ENCODE data around the gene WNT2. TPM values are rescaled to one million over a fixed set of nuclear protein-coding genes. Genes with fewer than 3 reads are reported as not detected.

WNT2 gene
- total and polyA plus RNA-seq, 2 donors (not counting 1 experiment from before 2014, with no cell fraction given), result 1.7 to 14.5 TPM

DNA sequence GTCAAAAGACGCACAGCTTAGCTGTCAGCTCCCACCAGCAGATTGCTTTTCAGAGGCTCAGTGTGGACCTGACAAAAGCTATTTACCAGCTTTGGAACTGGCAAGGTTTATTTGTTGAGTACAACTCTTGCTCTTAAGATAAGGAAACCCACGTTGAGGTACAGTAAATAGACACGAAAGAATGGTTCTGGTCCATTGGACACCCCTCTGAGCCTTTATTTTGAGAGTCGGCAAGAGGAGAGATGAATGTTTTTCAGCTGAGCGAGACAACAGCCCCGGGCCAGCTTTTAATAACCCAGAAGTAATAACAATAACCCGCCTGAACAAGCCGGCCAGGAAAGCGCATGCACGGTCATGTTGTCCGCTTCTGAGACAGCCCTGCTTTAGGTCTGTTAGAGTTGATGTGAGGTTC is 49.0 kb downstream of the WNT2 start:
- H3K27ac ChIP-seq (ENCODE audit: insufficient read depth, low read length), result no peak overlapping the region
- DNase-seq (ENCODE audit: low read depth in 2 of 2), result no peak

DNA sequence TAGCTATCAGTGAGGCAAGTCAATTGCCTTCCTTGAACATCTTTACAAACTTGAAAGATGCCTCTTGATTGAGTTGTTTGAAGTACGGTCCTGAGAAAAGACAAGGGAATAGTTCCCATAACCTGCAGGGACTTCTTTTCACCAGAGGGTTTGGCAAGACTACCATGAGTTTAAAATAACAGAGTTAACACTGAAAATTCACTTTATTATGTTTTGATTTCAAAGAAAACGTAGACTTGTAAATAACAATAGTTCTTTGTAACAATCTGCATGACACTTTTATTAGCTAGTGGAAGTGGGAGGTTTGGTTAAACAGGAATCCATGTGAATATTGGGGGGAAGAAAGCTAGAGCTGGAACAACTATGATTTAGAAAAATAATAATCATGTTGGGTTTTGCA is 49.5 kb downstream of the WNT2 start:
- no peak overlapping the region for H3K9ac ChIP-seq (ENCODE audit: insufficient read depth, low read length)
- no peak overlapping the region for H2AFZ ChIP-seq (ENCODE audit: low read length)
- no peaks in the 10 kb centered on the region for H3K79me2 ChIP-seq (ENCODE audit: control insufficient read depth, insufficient read depth, low read length)
- H3K27ac ChIP-seq (ENCODE audit: insufficient read depth, low read length), result no peak overlapping the region
- H3K4me1 ChIP-seq (ENCODE audit: control insufficient read depth, extremely low read depth, insufficient read depth, low read length), result peaks cover 13% of the 10 kb centered on the region
- DNase-seq (ENCODE audit: low read depth in 2 of 2), result no peak
- no peak overlapping the region for H3K4me2 ChIP-seq (ENCODE audit: extremely low read depth, insufficient read depth, low read length)
- no peak for TF ChIP-seq EZH2 (IDR thresholded peaks at IDR 0.05; ENCODE audit: low read length, missing control alignments)
- TF ChIP-seq, protein P1, sequence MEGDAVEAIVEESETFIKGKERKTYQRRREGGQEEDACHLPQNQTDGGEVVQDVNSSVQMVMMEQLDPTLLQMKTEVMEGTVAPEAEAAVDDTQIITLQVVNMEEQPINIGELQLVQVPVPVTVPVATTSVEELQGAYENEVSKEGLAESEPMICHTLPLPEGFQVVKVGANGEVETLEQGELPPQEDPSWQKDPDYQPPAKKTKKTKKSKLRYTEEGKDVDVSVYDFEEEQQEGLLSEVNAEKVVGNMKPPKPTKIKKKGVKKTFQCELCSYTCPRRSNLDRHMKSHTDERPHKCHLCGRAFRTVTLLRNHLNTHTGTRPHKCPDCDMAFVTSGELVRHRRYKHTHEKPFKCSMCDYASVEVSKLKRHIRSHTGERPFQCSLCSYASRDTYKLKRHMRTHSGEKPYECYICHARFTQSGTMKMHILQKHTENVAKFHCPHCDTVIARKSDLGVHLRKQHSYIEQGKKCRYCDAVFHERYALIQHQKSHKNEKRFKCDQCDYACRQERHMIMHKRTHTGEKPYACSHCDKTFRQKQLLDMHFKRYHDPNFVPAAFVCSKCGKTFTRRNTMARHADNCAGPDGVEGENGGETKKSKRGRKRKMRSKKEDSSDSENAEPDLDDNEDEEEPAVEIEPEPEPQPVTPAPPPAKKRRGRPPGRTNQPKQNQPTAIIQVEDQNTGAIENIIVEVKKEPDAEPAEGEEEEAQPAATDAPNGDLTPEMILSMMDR (conservative IDR thresholded peaks at IDR 0.05 in 1 of 2, IDR thresholded peaks at IDR 0.05 in 1 of 2; ENCODE audit: low read depth in 1 of 2, low read length in 2 of 2), result no peak
- no peak overlapping the region for H3K4me3 ChIP-seq (replicated peaks in 1 of 4; ENCODE audit: control extremely low read depth in 1 of 4, insufficient read depth in 1 of 4, low read depth in 3 of 4, low read length in 4 of 4)
- H4K20me1 ChIP-seq (ENCODE audit: control insufficient read depth, extremely low read depth, insufficient read depth, low read length), result no peaks in the 10 kb centered on the region
- no peaks in the 10 kb centered on the region for H3K9me3 ChIP-seq (ENCODE audit: control insufficient read depth, insufficient read depth, low read depth, low read length)
- H3K27me3 ChIP-seq (ENCODE audit: control insufficient read depth, insufficient read depth, low read length), result no peaks in the 10 kb centered on the region
- no peaks in the 10 kb centered on the region for H3K36me3 ChIP-seq (ENCODE audit: control insufficient read depth, insufficient read depth, low read length)

More for the DNA sequence above, 49.0 kb downstream of the WNT2 start:
- H3K4me2 ChIP-seq (ENCODE audit: extremely low read depth, insufficient read depth, low read length), result no peak overlapping the region
- peaks cover 13% of the 10 kb centered on the region for H3K4me1 ChIP-seq (ENCODE audit: control insufficient read depth, extremely low read depth, insufficient read depth, low read length)
- no peaks in the 10 kb centered on the region for H3K9me3 ChIP-seq (ENCODE audit: control insufficient read depth, insufficient read depth, low read depth, low read length)
- no peaks in the 10 kb centered on the region for H3K27me3 ChIP-seq (ENCODE audit: control insufficient read depth, insufficient read depth, low read length)
- no peak overlapping the region for H2AFZ ChIP-seq (ENCODE audit: low read length)
- H3K4me3 ChIP-seq (replicated peaks in 1 of 4; ENCODE audit: control extremely low read depth in 1 of 4, insufficient read depth in 1 of 4, low read depth in 3 of 4, low read length in 4 of 4), result no peak overlapping the region
- no peak overlapping the region for H3K9ac ChIP-seq (ENCODE audit: insufficient read depth, low read length)
- no peaks in the 10 kb centered on the region for H3K79me2 ChIP-seq (ENCODE audit: control insufficient read depth, insufficient read depth, low read length)
- TF ChIP-seq EZH2 (IDR thresholded peaks at IDR 0.05; ENCODE audit: low read length, missing control alignments), result no peak
- TF ChIP-seq, protein P1 (conservative IDR thresholded peaks at IDR 0.05 in 1 of 2, IDR thresholded peaks at IDR 0.05 in 1 of 2; ENCODE audit: low read depth in 1 of 2, low read length in 2 of 2), result no peak
- H3K36me3 ChIP-seq (ENCODE audit: control insufficient read depth, insufficient read depth, low read length), result no peaks in the 10 kb centered on the region
- H4K20me1 ChIP-seq (ENCODE audit: control insufficient read depth, extremely low read depth, insufficient read depth, low read length), result no peaks in the 10 kb centered on the region

DNA sequence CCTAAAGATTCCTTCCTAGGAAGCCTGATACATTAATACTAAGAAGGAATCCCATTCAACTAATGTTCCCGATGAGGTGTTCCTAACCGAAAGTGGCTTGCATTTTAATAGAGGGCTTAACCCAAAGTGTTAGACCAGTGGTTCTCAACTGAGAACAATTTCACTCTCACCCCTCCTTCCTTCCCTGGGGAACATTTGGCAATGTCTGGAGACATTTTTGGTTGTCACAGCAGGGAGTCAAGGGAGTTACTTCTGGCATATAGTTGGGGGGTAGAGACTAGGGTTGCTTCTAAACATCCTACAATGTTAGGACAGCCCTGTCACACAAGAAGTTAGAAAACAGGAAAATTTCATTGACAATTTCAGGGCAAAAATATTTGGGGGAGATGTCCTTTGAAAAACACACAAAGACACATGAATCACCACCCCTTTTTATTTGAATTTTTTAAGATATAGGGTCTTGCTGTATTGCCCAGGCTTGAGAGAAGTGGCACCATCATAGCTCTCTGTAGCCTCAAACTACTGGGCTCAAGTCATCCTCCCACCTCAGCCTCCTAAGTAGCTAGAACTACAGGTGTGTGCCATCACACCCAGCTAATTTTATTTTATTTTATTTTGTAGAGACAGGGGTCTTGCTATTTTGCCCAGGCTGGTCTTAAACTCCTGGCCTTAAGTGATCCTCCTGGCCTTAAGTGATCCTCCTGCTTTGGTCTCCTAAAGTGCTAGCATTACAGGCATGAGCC is 50.7 kb downstream of the WNT2 start:
- no peak overlapping the region for H2AFZ ChIP-seq (ENCODE audit: low read length)
- H3K4me1 ChIP-seq (ENCODE audit: control insufficient read depth, extremely low read depth, insufficient read depth, low read length), result peaks cover 13% of the 10 kb centered on the region
- H3K36me3 ChIP-seq (ENCODE audit: control insufficient read depth, insufficient read depth, low read length), result no peaks in the 10 kb centered on the region
- no peak overlapping the region for H3K4me2 ChIP-seq (ENCODE audit: extremely low read depth, insufficient read depth, low read length)
- H4K20me1 ChIP-seq (ENCODE audit: control insufficient read depth, extremely low read depth, insufficient read depth, low read length), result no peaks in the 10 kb centered on the region
- H3K79me2 ChIP-seq (ENCODE audit: control insufficient read depth, insufficient read depth, low read length), result no peaks in the 10 kb centered on the region
- TF ChIP-seq, protein P1 (conservative IDR thresholded peaks at IDR 0.05 in 1 of 2, IDR thresholded peaks at IDR 0.05 in 1 of 2; ENCODE audit: low read depth in 1 of 2, low read length in 2 of 2), result no peak
- TF ChIP-seq EZH2 (IDR thresholded peaks at IDR 0.05; ENCODE audit: low read length, missing control alignments), result no peak
- no peaks in the 10 kb centered on the region for H3K9me3 ChIP-seq (ENCODE audit: control insufficient read depth, insufficient read depth, low read depth, low read length)
- no peak for DNase-seq (ENCODE audit: low read depth in 2 of 2)
- no peak overlapping the region for H3K27ac ChIP-seq (ENCODE audit: insufficient read depth, low read length)
- H3K27me3 ChIP-seq (ENCODE audit: control insufficient read depth, insufficient read depth, low read length), result no peaks in the 10 kb centered on the region
- H3K9ac ChIP-seq (ENCODE audit: insufficient read depth, low read length), result no peak overlapping the region
- no peak overlapping the region for H3K4me3 ChIP-seq (replicated peaks in 1 of 4; ENCODE audit: control extremely low read depth in 1 of 4, insufficient read depth in 1 of 4, low read depth in 3 of 4, low read length in 4 of 4)

Measured in fibroblast of lung (primary cell).